Sigmoid colon (tissue), 7 donors: ENCODE data around the gene ATPAF1. TPM values are rescaled to one million over a fixed set of nuclear protein-coding genes. Genes with fewer than 3 reads are reported as not detected.

ENCODE experiments used
- DNase-seq: peaks from one replicate; pipeline ENCODE4 v3.0.0-alpha.2; 2019
- H3K27ac ChIP-seq, 4 donors: fragments of 200-600 bp; sonication (generic); one replicate each; pipeline ENCODE4 v1.5.1; 2016 to 2019; ENCODE audit warnings: mild to moderate bottlenecking in 1 of 4
- H3K27me3 ChIP-seq, 3 donors: fragments of 200-600 bp; sonication (generic); one replicate each; pipeline ENCODE4 v1.5.1; 2019; ENCODE audit warnings: mild to moderate bottlenecking in 1 of 3
- H3K36me3 ChIP-seq, 4 donors: fragments of 200-600 bp; sonication (generic); one replicate each; pipeline ENCODE4 v1.5.1; 2016 to 2019
- H3K4me1 ChIP-seq, 4 donors: fragments of 200-600 bp; sonication (generic); one replicate each; pipeline ENCODE4 v1.5.1; 2017 to 2019
- H3K4me3 ChIP-seq, 4 donors: fragments of 200-600 bp; sonication (generic); one replicate each; pipeline ENCODE4 v1.5.1; 2017 to 2019; ENCODE audit warnings: mild to moderate bottlenecking in 2 of 4, moderate library complexity in 1 of 4
- H3K9me3 ChIP-seq, 4 donors: fragments of 200-600 bp in 3 of 4; sonication (generic) in 3 of 4; one replicate each; pipeline versions ENCODE4 v1.5.1 to v1.6.1; 2013 to 2019
- EP300 ChIP-seq, 4 donors: sonication (generic); formaldehyde crosslinking; IDR thresholded peaks; one replicate each; pipeline ENCODE4 v1.6.1; 2017; ENCODE audit warnings: antibody characterized with exemption in 4 of 4
- POLR2A ChIP-seq, 2 donors: fragments of 450-650 bp; IDR thresholded peaks; one replicate each; pipeline ENCODE4 v1.6.1; 2016; ENCODE audit warnings: antibody characterized with exemption in 2 of 2, mild to moderate bottlenecking in 2 of 2, moderate library complexity in 2 of 2
- POLR2AphosphoS5 ChIP-seq, 4 donors: sonication (generic); formaldehyde crosslinking; IDR thresholded peaks; one replicate each; pipeline ENCODE4 v1.6.1; 2017; ENCODE audit warnings: antibody characterized with exemption in 4 of 4
- WGBS, 2 donors: extraction: QIAGEN DNeasy Blood & Tissue Kit; methylation state at CpG; one replicate each; pipeline ENCODE4 v1.1.7; 2013; 5-methylcytosine and 5-hydroxymethylcytosine counted together
- intact Hi-C: fragments of 100-400 bp; cut with DNase I; formaldehyde crosslinking; loops from one replicate; pipeline ENCODE4 v1.15.1; 2023
- polyA plus RNA-seq, 3 donors: library from polyadenylated mRNA; stranded (reverse); fragments of 200-250 nt; gene quantifications; one replicate each; pipeline ENCODE4 v1.2.3, GENCODE V29; 2013
- total RNA-seq, 4 donors: library from RNA; depleted of rRNA; stranded (reverse); fragments of >200 nt; gene quantifications; one replicate each; pipeline ENCODE4 v1.1.0, GENCODE V29; 2016
- TF ChIP-seq, protein P1 (sequence below), 4 experiments: fragments of 450-650 bp in 3 of 4; fragments of 200-600 bp in 1 of 4; IDR thresholded peaks; one replicate each; pipeline ENCODE4 v1.5.1; 2016 to 2019; ENCODE audit warnings: antibody characterized with exemption in 4 of 4, mild to moderate bottlenecking in 3 of 4, moderate library complexity in 2 of 4
- donor health status: healthy with polysubstance abuse.
- donor health status: Bipolar disorder and iron deficiency.
- donor health status: healthy.

Gene ATPAF1, protein sequence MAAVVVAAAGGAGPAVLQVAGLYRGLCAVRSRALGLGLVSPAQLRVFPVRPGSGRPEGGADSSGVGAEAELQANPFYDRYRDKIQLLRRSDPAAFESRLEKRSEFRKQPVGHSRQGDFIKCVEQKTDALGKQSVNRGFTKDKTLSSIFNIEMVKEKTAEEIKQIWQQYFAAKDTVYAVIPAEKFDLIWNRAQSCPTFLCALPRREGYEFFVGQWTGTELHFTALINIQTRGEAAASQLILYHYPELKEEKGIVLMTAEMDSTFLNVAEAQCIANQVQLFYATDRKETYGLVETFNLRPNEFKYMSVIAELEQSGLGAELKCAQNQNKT
- total RNA-seq: 10 to 100 TPM; 52.8 to 67.8 (median 61.2) TPM
- 10 to 100 TPM; 35.2 to 82.8 (median 56.5) TPM for polyA plus RNA-seq

GRCh38 chr1:46667782-46668760, at the start of gene ATPAF1:
Gene ATPAF1, minus strand, starts transcription at chr1:46668364. Its CDS starts 42 bp downstream, at chr1:46668322.
- WGBS, 2 donors: 1% methylated on average over 96 of the region's 96 CpGs
- intact Hi-C loops: loop anchor here (2.0 kb wide), 1 partner anchor 19 kb away; no protein-coding TSS in a partner anchor
- peak in 2 of 4 donors; percentile 54 to 59 for TF ChIP-seq POLR2AphosphoS5 (IDR thresholded peaks at IDR 0.05)
- TF ChIP-seq EP300 (IDR thresholded peaks at IDR 0.05): no peak
- TF ChIP-seq POLR2A (IDR thresholded peaks at IDR 0.05): no peak
- Histone ChIP-seq H3K27ac (peak within 1 kb of the TSS; percentile 81 to 94 (median 87)), H3K36me3 (peaks cover 0 to 20% (median 15%) of the 10 kb centered on the region in 4 donors), H3K4me3 (peak within 1 kb of the TSS; percentile 51 to 96 (median 89)), H3K9me3 (no peaks in the 10 kb centered on the region), H3K4me1 (peaks cover 0 to 27% (median 22%) of the 10 kb centered on the region in 4 donors), H3K27me3 (no peaks in the 10 kb centered on the region)
- peak; percentile 90 for DNase-seq

- TF ChIP-seq, protein P1, sequence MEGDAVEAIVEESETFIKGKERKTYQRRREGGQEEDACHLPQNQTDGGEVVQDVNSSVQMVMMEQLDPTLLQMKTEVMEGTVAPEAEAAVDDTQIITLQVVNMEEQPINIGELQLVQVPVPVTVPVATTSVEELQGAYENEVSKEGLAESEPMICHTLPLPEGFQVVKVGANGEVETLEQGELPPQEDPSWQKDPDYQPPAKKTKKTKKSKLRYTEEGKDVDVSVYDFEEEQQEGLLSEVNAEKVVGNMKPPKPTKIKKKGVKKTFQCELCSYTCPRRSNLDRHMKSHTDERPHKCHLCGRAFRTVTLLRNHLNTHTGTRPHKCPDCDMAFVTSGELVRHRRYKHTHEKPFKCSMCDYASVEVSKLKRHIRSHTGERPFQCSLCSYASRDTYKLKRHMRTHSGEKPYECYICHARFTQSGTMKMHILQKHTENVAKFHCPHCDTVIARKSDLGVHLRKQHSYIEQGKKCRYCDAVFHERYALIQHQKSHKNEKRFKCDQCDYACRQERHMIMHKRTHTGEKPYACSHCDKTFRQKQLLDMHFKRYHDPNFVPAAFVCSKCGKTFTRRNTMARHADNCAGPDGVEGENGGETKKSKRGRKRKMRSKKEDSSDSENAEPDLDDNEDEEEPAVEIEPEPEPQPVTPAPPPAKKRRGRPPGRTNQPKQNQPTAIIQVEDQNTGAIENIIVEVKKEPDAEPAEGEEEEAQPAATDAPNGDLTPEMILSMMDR (IDR thresholded peaks at IDR 0.05): no peak
- no peak for TF ChIP-seq POLR2A (IDR thresholded peaks at IDR 0.05)
- TF ChIP-seq EP300 (IDR thresholded peaks at IDR 0.05): no peak
- no peak for TF ChIP-seq POLR2AphosphoS5 (IDR thresholded peaks at IDR 0.05)
- Histone ChIP-seq H3K27ac (no peak overlapping the region), H3K4me1 (peaks cover 0 to 27% (median 23%) of the 10 kb centered on the region in 4 donors), H3K9me3 (no peaks in the 10 kb centered on the region), H3K36me3 (peaks cover 0 to 40% (median 11%) of the 10 kb centered on the region in 4 donors), H3K27me3 (no peaks in the 10 kb centered on the region), H3K4me3 (peak overlapping the region; percentile 68 to 97 (median 85))
- intact Hi-C loops: no loop called here
- DNase-seq: no peak
- 64 to 75% methylated on average over 9 of the region's 9 CpGs for WGBS, 2 donors
Observed at GRCh38 chr1:46717654-46718053, 49.5 kb upstream of the ATPAF1 start.

- Histone ChIP-seq H3K36me3 (peaks cover 0 to 46% (median 11%) of the 10 kb centered on the region in 4 donors), H3K9me3 (no peaks in the 10 kb centered on the region), H3K4me3 (no peak overlapping the region), H3K27ac (no peak overlapping the region), H3K27me3 (no peaks in the 10 kb centered on the region), H3K4me1 (peaks cover 0 to 27% (median 23%) of the 10 kb centered on the region in 4 donors)
- 27 to 72% methylated on average over 3 of the region's 3 CpGs for WGBS, 2 donors
- intact Hi-C loops: no loop called here
- DNase-seq: no peak
- no peak for TF ChIP-seq POLR2A (IDR thresholded peaks at IDR 0.05)
- no peak for TF ChIP-seq POLR2AphosphoS5 (IDR thresholded peaks at IDR 0.05)
- TF ChIP-seq, protein P1 (IDR thresholded peaks at IDR 0.05): no peak
- TF ChIP-seq EP300 (IDR thresholded peaks at IDR 0.05): no peak
Observed at GRCh38 chr1:46714976-46715375, 46.8 kb upstream of the ATPAF1 start.

DNA sequence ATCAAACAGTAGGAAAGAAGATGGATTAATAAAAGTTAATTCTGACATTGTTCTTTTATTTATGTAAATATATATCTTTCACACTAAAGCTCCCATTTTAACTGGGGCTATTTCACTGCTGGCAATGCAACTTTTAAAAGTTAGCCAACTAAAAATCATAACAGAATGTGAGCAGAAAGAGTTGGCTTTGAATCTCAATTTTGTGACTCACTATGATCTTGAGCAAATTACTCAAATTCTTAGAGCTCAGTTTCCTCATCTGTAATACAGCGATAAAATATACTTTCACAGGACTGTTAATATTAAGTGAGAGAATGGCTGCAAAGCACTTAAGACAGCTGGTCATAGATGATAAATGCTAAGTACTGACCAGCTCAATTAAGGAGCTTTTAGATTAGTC, 40.0 kb upstream of the ATPAF1 start:
- 97% methylated on average over 1 of the region's 1 CpG for WGBS, 2 donors
- H3K27me3 ChIP-seq: no peaks in the 10 kb centered on the region
- H3K4me1 ChIP-seq: no peaks in the 10 kb centered on the region
- TF ChIP-seq, protein P1 (IDR thresholded peaks at IDR 0.05): no peak
- TF ChIP-seq POLR2AphosphoS5 (IDR thresholded peaks at IDR 0.05) (no peak), POLR2A (IDR thresholded peaks at IDR 0.05) (no peak), EP300 (IDR thresholded peaks at IDR 0.05) (no peak)
- DNase-seq: no peak
- H3K9me3 ChIP-seq: no peaks in the 10 kb centered on the region
- no peak overlapping the region for H3K27ac ChIP-seq
- intact Hi-C loops: no loop called here
- peaks cover 5 to 77% (median 38%) of the 10 kb centered on the region in 4 donors for H3K36me3 ChIP-seq
- no peak overlapping the region for H3K4me3 ChIP-seq
